GM19372 (cell line): ENCODE results near the gene FBXL15.

Experiments used
- ATAC-seq: cut with Tn5 transposase; IDR thresholded peaks from one replicate; pipeline ENCODE4 v1.9.1; 2021; ENCODE audit warnings: mild to moderate bottlenecking, low read depth, moderate library complexity; ENCODE audit not compliant: unreplicated experiment

Gene FBXL15

GRCh38 chr10:102420714-102421506 is at the start of gene FBXL15:
Gene FBXL15, plus strand, starts transcription at chr10:102420836. Its CDS starts 294 bp downstream, at chr10:102421130.
- ATAC-seq: peak; percentile 71

- no peak for ATAC-seq
Measured at GRCh38 chr10:102371295-102371694, 49.3 kb upstream of the FBXL15 start.

- ATAC-seq: no peak
Measured at GRCh38 chr10:102375250-102375649, 45.4 kb upstream of the FBXL15 start.

GRCh38 chr10:102375867-102376266 is 44.8 kb upstream of the FBXL15 start:
- no peak for ATAC-seq

GRCh38 chr10:102376901-102377300 is 43.7 kb upstream of the FBXL15 start:
- ATAC-seq: no peak

GRCh38 chr10:102379383-102379782 is 41.3 kb upstream of the FBXL15 start:
- no peak for ATAC-seq

- no peak for ATAC-seq
Measured at GRCh38 chr10:102381983-102382382, 38.7 kb upstream of the FBXL15 start.

GRCh38 chr10:102382871-102383270 is 37.8 kb upstream of the FBXL15 start:
- no peak for ATAC-seq

GRCh38 chr10:102384053-102384452 is 36.6 kb upstream of the FBXL15 start:
- ATAC-seq: no peak

- ATAC-seq: no peak
Measured at GRCh38 chr10:102384606-102385429, 35.8 kb upstream of the FBXL15 start.

GRCh38 chr10:102389894-102390293 is 30.7 kb upstream of the FBXL15 start:
- no peak for ATAC-seq

- ATAC-seq: no peak
Measured at GRCh38 chr10:102392306-102392705, 28.3 kb upstream of the FBXL15 start.

- ATAC-seq: no peak
Measured at GRCh38 chr10:102393411-102394078, 27.1 kb upstream of the FBXL15 start.

- peak; percentile 79 for ATAC-seq
Measured at GRCh38 chr10:102394079-102394800, 26.4 kb upstream of the FBXL15 start.

GRCh38 chr10:102394801-102395399 is 25.7 kb upstream of the FBXL15 start:
- no peak for ATAC-seq

GRCh38 chr10:102395400-102396316 is 25.0 kb upstream of the FBXL15 start, which contains the start of gene NFKB2:
Gene NFKB2, plus strand, starts transcription at chr10:102395705. Its CDS starts 255 bp downstream, at chr10:102395960.
- ATAC-seq: peak; percentile 34

GRCh38 chr10:102396317-102396650 is 24.4 kb upstream of the FBXL15 start:
- no peak for ATAC-seq

GRCh38 chr10:102396730-102397151 is 23.9 kb upstream of the FBXL15 start:
- ATAC-seq: no peak
